ENCODE measurements around the gene BIN1.

BIN1 gene

DNA sequence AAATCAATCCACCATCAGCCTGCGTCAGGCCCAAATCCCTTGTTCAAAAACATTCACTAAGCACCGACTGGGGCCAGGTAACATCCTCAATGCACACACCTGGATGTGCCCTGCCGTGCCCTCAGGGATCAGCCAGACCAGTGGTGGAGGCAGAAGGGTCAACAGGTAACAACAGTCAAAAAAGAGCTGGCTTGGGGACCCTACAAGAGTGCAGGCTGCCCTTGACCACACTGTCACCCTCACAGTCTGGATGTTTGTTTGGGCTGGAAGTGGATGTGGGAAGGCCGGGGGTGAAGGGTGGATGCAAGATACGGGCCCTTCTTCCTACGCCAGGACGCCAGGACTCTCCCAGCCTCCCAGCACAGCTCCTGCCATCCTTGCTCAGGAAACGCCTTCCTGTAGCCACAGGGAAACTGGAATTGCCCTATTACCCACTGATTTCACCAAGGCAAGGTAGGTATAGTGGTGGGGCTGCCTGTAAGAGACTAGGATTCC lies 2.7 kb downstream of the BIN1 start:
- DNase-seq (ENCODE audit: low read depth in 1 of 2, low spot score in 1 of 2) = no peak

DNA sequence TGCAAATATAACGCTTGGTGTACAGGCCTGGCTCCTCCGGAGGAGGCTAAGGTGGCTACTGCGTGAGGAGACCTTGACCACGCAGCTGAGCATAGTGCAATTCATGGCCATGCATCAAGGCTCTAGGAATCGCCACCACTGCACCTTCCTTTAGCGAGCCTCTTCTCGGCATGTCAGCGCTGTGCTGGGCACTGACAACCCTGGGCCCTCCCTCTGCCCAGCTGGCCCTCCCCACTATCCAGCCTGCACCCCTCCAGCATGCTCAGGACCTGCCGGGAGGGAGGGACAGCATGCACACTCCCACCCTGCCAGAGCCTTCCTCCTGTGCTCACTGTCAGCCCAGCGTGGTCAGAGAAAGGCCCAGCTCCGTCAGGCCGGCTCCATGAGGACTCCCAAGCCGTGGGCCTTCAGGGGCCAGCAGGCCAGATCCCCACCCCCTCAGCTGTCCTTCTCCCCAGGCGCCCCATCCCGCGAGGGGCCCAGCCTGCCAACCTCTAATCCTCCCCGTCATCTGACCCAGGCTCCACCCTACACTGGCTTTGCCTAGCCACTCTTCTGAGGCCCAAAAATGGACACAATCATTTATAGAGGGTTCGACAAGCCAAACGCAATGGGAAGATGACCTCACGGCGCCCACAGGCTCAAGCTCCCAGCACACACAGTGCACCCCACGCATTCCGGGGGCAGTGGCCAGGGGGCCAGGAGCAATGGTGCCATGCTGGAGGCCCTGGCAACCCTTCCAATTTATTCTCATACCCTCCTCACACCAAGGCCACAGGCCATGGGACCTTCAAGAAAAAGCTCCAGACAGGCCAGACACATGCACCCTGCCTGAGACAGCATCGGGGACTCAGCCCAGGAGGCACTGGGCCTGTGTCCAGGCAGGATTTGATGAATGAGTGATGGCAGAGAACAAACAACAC lies 3.5 kb downstream of the BIN1 start:
- no peak for DNase-seq (ENCODE audit: low read depth in 1 of 2, low spot score in 1 of 2)

DNA sequence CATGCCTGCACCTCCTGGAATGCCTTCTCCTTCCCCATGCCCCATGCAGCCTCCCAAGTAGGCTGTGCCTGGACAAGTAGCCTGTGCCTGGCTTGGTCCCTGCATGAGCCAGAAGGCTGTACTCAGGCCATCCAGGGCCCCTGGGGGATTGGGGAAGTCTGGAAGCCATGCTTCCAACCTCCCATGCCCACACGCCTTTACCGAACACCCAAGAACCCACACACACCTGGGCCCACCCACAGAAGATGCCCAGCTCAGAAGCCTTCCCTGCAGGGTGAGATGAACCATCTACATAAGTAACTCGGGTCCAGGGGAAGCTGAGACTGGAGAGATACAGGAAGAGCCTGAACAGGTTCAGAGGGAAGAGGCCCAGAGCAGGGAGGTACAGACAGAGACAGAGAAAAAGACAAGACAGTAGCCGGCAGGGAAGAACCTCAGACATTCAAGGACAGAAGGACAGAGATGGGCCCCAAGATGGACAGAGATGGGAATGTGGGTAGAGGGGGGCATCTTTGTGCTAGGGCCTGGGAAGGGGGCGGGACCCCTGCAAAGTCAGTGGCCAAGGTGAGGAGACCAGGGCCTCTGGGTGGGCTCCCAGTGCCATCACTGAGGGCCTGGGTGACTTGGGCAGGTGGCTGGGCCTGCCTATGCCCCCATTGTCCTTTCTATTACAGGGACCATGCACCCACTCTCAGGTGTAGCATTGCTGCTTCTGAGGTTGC lies 4.3 kb downstream of the BIN1 start:
- DNase-seq (ENCODE audit: low read depth in 1 of 2, low spot score in 1 of 2) = no peak

DNA sequence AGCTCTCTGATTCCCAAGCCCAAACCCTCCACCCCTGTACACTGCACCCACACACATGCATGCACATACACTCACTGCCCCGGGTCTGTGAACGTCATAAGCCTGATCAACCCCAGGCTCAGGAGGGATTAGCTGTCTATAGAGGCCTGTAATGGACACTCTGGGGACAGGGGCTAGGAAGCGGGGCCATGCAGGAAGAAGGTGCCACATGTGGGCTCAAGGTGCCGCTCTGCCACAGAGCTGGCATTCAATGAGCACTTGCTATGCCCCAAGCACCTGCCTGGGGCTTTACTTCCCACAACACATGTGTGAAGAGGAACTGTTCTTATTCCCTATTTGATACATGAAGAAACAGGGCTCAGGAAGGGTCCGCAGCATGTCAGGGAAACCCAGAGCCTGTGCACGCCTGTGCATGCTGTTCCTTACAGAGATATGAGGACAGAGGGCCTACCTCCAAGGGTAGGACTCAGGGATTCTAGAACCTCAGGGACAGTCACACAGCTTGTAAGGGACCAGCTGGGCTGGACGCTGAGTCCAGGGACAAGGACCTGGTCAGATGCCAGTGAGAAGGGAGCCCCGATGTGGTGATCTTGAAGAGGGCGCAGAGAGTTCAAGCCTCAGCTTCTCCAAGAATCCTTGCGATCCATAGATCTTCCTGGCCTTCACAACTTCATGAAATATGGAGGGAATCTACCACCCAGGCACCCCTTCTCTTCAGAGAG lies 5.0 kb downstream of the BIN1 start:
- DNase-seq (ENCODE audit: low read depth in 1 of 2, low spot score in 1 of 2) = no peak

DNA sequence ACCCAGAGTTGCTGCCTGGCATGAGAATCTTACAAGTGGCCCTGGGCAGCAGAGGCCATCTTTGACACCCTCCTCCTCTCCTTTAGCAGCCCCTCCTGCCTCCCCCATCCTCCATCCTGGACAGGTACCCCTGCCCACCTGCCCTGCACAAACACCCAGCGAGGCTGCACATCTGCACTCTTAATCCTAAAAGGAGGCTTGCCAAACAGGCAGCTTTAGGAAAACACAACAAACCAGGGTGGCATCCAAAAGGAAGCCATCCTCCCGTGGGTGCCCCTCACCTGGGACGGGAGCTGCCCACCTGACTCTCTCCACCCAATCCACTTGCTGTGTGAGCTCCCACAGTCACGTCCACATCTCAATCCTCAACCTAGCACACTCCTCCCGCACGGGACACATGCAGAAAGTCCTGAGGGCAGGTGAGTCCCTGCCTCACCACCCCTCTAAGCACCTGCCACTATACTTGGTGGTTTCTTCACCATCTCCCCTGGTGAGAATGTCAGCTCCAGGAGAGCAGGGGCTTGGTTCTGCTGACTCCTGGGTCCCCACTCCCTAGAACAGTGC lies 5.8 kb downstream of the BIN1 start:
- no peak for DNase-seq (ENCODE audit: low read depth in 1 of 2, low spot score in 1 of 2)

DNA sequence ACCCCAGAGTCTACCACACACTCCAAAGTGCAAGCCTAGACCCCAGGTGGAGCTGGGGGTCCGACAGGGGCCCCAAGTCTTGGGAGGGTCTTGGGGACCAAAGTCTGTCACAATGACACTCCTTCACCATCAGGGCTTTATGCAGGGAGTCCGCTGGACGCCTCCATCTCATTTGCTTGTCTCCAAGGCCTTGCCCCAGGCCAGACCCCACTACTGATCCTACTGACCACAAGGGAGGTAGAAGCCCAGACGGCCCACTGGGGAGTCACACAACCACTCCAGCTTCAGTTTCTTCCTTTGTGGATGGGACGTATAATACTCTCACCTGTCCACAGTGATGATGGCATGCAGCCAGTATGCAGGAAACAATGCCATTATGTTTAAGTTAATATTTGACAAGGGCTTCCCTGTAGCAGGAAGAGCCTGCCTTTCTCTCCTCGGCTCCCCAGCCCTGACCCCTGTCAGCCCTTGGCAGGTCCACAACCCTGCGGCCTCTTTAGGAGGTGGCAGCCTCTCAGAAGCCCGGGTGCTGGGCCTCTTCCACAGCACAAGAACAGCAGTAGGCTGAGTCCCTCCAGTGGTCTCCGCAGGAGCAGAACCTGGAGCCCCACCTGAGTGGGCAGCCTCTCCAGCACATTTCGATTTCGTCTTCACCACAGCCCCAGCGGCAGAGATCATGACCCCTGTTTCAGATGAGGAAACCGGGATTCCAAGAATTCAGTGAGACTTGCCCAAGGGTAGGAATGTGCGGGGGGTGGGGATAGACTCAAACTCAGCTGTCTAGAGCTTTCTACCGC lies 6.5 kb downstream of the BIN1 start:
- DNase-seq (ENCODE audit: low read depth in 1 of 2, low spot score in 1 of 2) = no peak

DNA sequence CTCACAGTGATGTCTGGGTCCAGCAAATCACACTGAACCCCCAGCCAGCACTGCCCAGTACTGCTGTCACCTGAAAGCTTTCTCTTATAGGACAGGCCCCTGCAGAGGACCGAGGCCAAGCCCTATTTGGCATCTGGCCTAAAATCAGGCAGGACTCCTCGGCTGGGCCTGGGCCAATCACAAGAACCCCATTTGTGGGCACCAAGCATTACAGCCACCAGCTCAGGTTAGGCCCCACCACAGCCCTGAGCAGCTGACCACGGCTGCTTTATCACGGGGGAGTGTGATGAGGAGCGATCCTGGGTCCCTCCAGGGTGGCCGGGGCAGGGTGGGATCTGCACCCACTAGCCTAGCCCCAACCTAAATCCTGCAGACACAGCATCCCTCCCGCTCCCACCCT lies 8.2 kb downstream of the BIN1 start:
- DNase-seq (ENCODE audit: low read depth in 1 of 2, low spot score in 1 of 2) = no peak

DNA sequence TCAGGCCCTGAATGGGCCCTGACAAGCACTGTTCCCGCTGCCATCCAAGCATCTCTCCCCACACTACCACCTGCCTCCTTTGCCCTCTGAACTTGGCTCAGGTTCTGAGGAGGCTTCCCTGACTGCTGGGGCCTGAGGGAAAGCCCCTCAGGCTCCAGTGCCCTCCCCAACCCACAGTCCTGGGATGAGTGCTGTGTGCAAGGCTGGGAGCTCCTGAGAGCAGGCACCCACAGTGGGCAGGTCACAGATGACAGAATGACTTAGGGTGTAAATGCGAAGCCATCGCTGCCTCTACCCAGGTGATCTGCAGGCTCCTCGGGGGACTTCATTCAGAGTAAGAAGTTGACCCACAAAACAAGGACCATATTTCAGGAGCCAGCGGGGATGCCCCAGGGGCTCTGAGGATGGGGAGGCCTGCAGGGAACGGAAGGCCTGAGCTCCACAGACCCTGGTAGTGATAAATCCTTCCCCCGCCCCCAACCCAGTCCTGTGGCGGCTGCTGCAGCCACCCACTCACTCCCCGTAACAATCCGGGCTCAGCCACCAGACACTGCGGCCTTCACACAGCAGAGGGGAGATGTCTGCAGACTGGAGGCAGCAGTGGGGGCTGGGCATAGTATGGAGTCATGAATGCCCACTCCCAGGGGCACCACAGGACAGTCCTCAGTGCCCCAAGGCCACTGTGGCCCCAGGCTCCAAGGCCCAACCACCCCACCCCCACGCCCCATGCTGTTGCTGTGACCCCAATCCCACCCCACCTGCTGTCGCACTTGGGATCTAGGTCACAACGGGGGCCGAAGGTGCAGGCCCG lies 8.9 kb downstream of the BIN1 start:
- no peak for DNase-seq (ENCODE audit: low read depth in 1 of 2, low spot score in 1 of 2)

DNA sequence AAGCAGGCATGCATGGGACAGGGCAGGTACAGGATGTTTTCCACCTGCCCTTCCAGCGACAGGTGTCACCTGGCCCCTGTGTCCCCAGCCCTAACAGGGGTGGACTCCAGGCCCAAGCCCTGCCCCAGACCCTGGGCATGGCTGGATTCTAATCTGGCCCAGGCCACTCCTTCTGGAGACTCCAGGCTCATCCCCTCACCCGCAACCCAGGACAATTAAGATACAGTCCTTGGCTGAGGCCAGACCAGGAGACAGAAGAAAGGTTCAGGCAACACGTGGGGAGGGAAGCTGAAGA lies 9.5 kb downstream of the BIN1 start:
- DNase-seq (ENCODE audit: low read depth in 1 of 2, low spot score in 1 of 2) = no peak

DNA sequence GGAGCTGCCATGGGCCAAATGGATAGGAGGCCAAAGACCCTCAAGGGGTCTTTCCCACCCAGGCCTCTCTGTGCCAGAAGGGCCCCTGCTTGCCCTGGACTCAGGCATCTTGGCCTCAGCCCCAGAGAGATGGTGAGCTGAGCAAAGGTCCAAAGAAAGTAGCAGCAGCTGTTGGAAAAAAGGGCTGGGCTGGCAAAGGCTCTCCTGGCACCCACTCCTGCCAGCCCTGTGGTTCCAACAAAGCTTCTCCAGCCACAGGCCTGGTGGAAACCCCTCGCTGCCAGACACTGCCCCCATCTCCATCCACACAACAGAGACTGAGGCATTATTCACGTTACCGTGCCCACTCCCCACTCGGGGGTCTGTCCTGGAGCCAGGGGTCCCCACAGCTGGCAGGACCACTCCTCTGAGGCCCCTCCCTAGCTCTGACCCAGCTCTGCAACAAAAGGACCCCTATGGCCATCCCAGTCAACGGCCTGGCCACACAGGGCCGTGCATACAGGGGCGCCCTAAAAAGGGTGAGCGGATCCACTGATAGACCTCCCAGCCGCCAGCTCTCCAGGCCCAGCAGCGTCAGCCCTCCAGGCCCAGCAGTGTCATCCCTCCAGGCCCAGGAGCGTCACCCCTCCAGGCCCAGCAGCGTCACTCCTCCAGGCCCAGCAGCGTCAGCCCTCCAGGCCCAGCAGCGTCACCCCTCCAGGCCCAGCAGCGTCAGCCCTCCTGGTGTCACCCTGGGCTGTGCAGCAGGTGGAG lies 10.1 kb downstream of the BIN1 start:
- DNase-seq (ENCODE audit: low read depth in 1 of 2, low spot score in 1 of 2) = no peak

DNA sequence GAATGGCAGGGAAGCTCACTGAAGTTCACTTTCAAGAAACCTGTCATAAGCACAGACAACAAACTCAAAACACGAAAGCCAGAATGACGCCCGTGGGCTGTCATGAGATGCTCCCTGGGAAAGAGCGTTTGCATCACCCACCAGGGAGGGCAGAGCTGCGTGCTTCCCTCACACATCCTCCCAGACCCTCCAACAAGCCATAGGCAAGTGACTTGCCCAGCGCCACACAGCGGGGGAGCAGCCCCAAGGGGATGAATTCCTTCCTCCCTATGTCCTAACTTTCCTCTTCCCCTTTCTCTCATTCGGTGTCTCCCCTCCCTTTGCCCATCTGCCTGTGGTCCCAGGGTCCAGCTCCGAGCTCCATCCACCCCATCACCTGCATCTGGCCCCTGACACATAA lies 10.7 kb downstream of the BIN1 start:
- DNase-seq (ENCODE audit: low read depth in 1 of 2, low spot score in 1 of 2) = no peak

DNA sequence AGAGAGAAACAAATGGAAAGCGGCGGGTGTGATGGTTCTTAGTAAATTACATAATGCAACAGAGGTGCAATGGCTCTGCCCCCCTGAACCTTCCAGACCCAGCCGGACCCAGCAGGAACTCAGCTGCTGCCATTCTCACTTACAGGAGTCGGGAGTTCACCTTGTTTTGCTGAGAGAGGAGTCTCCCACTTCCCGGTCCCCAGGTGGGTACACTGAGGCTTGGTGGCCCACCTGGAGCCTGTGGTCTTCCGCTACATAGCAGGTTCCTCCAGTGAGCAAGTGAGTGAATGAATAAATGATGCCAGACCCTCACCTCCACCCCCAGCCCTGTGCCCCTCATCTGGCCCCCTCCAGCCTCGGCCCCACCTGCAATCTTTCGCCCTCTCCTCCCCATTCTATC lies 11.2 kb downstream of the BIN1 start:
- DNase-seq (ENCODE audit: low read depth in 1 of 2, low spot score in 1 of 2) = no peak

DNA sequence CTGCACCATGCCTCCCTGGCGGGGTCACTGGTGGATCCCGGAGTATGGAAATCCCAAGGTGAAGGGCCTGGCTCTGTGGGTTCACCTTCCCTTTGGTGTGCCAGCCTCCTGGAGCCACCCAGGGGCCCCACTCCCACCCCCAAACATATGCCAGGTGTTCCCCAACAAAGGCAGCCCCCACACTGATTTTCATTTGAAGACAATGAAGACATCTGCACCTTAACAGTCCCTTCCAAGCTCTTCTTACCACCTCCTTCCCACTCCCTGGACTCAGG lies 11.7 kb downstream of the BIN1 start:
- no peak for DNase-seq (ENCODE audit: low read depth in 1 of 2, low spot score in 1 of 2)

DNA sequence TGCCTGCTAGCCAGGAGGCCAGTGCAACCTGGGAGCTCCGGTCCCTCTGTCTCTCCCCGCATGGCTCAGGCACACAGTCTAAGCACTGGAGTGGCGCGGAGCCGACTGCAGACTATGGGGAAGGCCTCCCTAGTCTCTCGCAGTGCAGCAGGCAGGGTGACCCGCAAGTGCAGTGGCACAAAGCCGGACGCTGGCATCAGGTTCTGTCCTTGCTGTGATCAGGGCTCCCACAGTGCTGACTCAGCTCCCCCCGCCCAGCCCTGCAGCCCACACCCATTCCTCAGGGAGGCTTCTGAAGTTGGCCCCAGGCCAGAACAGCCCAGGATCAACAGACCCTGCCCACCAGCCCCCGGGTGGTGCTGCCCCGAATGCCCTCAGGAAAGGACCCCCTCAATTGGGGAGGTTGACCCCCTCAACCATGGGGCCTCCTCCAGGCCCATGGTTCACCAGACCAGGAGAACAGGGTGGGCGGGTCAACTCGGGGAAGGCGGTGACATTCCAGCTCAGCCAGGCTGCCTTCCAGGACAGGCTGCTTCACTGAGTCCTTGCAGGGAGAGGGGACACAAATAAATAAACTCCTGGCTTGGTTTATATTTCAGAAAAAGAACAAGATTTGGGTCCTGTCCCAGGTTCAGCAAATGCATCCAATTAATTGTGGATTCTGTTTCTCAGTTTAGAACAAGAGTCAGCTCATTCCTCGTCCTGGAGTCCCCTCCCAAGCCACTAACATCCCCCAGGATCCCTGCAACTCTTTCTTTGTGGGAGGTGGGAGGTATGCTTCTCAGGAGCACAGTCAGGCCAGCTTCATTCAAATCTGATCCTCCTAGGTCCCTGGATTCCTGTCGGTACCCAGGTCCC lies 12.2 kb downstream of the BIN1 start:
- DNase-seq (ENCODE audit: low read depth in 1 of 2, low spot score in 1 of 2) = no peak

DNA sequence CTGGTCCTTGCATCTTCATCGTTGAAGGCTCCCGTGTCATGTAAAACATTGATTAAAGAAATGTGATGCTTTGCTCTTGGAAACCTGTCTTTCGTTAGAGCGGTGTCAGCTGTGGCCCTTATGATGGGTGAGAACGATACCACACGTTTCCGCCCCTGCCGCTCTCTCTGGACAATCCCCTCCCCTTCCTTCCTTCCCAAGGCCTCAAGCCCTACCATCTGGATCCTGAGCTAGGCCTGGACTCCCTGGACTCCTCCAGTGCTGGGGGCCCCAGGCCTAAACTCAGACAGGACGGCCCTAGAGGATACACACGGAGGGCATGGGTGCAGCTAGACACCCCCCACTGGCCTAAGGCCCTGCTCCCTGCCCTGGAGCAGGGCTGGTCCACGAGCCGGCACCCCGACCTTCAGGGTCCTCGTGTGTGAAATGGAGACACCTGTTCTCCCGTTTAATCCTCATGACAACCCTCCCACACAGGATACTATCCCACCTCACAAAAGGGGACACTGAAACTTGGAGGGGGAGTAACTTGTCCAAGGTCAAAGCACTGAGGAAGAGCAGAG lies 13.2 kb downstream of the BIN1 start:
- no peak for DNase-seq (ENCODE audit: low read depth in 1 of 2, low spot score in 1 of 2)

DNA sequence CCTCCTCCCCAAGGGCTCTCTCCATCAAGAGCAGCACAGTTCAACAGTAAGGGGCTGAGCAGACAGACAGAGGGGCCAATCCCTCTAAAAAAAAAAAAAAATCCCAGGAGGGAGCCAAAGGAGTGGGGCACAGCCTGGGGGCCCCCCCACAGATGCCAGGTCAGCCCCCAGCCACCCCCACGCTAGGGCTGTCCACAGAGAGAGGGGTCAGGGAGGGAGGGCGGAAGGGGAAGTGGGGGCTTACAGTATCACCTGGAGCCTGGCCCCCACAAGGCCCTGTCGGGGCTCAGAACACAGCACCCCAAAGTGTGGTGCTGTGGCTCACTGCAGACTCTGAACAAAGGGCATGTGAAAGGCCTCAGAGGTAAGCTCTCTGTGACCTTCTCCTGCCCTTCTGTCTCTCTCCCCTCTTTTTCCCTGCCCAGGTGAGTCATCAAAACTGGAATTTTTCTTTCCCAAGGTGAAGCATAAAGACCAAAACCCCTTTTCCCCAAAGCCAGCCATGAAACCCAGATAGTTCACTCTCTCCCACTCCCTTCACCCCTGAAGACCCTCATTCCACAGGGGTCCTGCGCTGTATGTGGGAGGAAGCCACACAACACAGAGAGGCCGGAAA lies 13.9 kb downstream of the BIN1 start:
- DNase-seq (ENCODE audit: low read depth in 1 of 2, low spot score in 1 of 2) = no peak

DNA sequence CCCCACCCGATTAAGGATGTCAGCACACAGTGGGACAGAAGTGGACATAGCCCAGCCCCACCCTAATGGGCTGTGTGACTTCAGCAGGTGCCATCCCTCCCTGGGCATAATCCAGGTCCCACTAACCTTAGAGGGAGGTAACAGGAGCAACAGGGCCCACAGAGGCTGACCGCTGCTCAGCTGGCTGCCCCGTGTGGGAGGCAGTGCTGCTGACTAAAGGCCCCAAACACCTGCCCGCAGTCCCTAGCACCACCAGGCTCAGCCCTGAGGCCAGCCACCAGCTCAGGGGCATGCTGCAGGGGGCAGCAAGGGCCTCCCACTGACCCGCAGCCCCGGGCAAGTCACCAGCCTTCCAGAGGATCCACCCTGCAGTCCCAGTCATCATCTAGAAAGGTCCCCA lies 14.6 kb downstream of the BIN1 start:
- no peak for DNase-seq (ENCODE audit: low read depth in 1 of 2, low spot score in 1 of 2)

DNA sequence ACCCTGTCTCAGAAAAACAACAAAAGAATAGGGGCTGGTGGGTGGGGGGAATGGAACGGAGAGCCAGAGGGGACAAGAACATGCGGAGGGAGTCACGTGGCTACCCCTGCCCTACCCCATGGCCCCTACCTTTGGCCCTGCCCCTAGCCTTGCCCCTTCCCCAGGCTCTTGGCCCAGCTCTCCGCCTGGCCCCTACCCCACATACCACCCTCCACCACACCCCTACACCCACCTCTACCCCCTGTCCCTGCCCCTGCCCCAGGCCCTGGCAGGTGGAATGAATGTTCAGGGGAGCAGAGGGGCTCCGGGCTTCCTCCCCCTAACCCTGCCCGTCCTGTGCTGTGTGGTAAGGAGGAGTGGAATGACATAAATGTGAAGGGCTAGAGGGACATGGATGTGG lies 15.1 kb downstream of the BIN1 start:
- no peak for DNase-seq (ENCODE audit: low read depth in 1 of 2, low spot score in 1 of 2)
